Measurements from ENCODE around the gene FRA10AC1.
"Not testable (repeated sequence)": the region's sequence is repeated elsewhere in the genome, so short reads cannot be mapped to it uniquely, and the experiment has no call there.

FRA10AC1 gene

DNA sequence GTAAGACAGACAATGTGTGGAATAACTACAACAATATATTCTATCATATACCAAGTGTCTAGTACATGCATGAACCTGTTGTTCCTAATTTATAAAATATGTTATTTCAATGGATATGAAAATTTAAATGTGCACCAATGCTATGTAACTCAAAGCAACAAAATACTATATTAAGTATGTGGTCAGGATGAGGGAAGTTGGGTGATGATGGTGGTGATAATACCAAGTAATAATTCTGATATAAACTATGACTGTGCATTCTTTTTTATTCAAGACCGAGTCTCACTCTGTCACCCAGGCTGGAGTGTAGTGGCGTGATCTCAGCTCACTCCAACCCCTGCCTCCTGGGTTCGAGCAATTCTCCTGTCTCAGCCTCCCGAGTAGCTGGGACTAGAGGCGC lies 2.1 kb upstream of the FRA10AC1 start:
- H3K27me3 ChIP-seq (replicated peaks; ENCODE audit: control insufficient read depth, insufficient read depth, low read length, poor library complexity, severe bottlenecking), result no peaks in the 10 kb centered on the region
- H3K4me3 ChIP-seq (ENCODE audit: insufficient read depth, low read depth, low read length, poor library complexity, severe bottlenecking), result no peak overlapping the region
- peaks cover 1% of the 10 kb centered on the region for H3K36me3 ChIP-seq (ENCODE audit: control insufficient read depth, insufficient read depth, low read length)
- no peak overlapping the region for H3K27ac ChIP-seq (ENCODE audit: insufficient read depth, low read length, poor library complexity, severe bottlenecking)
- DNase-seq, result no peak
- H3K4me1 ChIP-seq (ENCODE audit: control insufficient read depth, insufficient read depth, low read length, poor library complexity, severe bottlenecking), result peaks cover 10% of the 10 kb centered on the region
- no peaks in the 10 kb centered on the region for H3K9me3 ChIP-seq (ENCODE audit: control insufficient read depth, low read length)

DNA sequence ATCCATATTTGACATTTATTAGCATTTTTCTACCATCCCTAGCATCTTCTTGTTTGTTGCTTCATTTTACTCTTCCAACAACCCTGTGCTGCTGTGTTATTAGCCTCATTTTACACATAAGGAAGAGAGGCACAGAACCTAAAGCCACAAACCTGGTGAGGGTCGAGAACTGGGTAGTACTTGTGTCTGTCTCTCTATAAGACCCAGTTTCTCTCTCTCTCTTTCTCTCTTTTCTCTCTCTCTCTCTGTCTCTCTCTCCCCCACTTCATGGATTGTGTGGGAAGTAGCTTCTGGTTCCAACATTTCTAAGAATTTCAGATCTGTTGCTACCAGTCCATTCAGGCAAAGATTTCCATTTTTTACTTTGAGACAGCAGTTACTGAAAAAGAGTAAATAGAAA lies 1.4 kb upstream of the FRA10AC1 start:
- Histone ChIP-seq H3K27me3 (replicated peaks; ENCODE audit: control insufficient read depth, insufficient read depth, low read length, poor library complexity, severe bottlenecking) (no peaks in the 10 kb centered on the region), H3K4me1 (ENCODE audit: control insufficient read depth, insufficient read depth, low read length, poor library complexity, severe bottlenecking) (peaks cover 10% of the 10 kb centered on the region), H3K36me3 (ENCODE audit: control insufficient read depth, insufficient read depth, low read length) (peaks cover 6% of the 10 kb centered on the region), H3K9me3 (ENCODE audit: control insufficient read depth, low read length) (no peaks in the 10 kb centered on the region), H3K4me3 (ENCODE audit: insufficient read depth, low read depth, low read length, poor library complexity, severe bottlenecking) (no peak overlapping the region), H3K27ac (ENCODE audit: insufficient read depth, low read length, poor library complexity, severe bottlenecking) (no peak overlapping the region)
- no peak for DNase-seq

DNA sequence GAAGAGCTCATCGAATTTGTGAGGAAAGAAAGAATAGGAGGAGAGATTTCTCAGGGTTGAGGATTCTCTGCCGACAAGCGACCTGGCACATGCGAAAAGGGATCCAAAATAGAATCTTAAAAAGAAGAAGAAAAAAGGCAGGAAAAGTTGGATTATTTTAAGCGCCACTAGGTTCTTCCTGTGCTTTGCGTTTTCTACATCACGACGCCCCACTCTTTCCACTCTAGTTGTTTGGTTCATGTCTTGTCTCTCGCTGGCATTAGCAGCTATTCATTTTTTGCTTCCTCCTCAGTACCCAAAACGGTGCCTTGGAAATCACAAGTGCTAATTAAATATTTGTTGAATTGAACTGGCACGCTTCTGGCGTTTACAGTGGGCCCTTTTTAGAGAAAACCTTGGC lies 674 bp upstream of the FRA10AC1 start:
- Histone ChIP-seq H3K27ac (ENCODE audit: insufficient read depth, low read length, poor library complexity, severe bottlenecking) (peak overlapping the region; percentile 82), H3K27me3 (replicated peaks; ENCODE audit: control insufficient read depth, insufficient read depth, low read length, poor library complexity, severe bottlenecking) (no peaks in the 10 kb centered on the region), H3K9me3 (ENCODE audit: control insufficient read depth, low read length) (no peaks in the 10 kb centered on the region), H3K4me1 (ENCODE audit: control insufficient read depth, insufficient read depth, low read length, poor library complexity, severe bottlenecking) (peaks cover 10% of the 10 kb centered on the region), H3K4me3 (ENCODE audit: insufficient read depth, low read depth, low read length, poor library complexity, severe bottlenecking) (peak overlapping the region; percentile 94), H3K36me3 (ENCODE audit: control insufficient read depth, insufficient read depth, low read length) (peaks cover 9% of the 10 kb centered on the region)
- DNase-seq, result no peak

GRCh38 chr10:93701866-93702209 lies 554 bp downstream of the FRA10AC1 start:
- Histone ChIP-seq H3K27ac (ENCODE audit: insufficient read depth, low read length, poor library complexity, severe bottlenecking) (peak overlapping the region; percentile 82), H3K4me3 (ENCODE audit: insufficient read depth, low read depth, low read length, poor library complexity, severe bottlenecking) (peak overlapping the region; percentile 94), H3K36me3 (ENCODE audit: control insufficient read depth, insufficient read depth, low read length) (peaks cover 16% of the 10 kb centered on the region), H3K4me1 (ENCODE audit: control insufficient read depth, insufficient read depth, low read length, poor library complexity, severe bottlenecking) (peaks cover 10% of the 10 kb centered on the region), H3K27me3 (replicated peaks; ENCODE audit: control insufficient read depth, insufficient read depth, low read length, poor library complexity, severe bottlenecking) (no peaks in the 10 kb centered on the region), H3K9me3 (ENCODE audit: control insufficient read depth, low read length) (no peaks in the 10 kb centered on the region)
- peak in 1 of 3 donors; percentile 2 for DNase-seq

GRCh38 chr10:93697207-93697606 lies 5.2 kb downstream of the FRA10AC1 start:
- Histone ChIP-seq H3K4me1 (ENCODE audit: control insufficient read depth, insufficient read depth, low read length, poor library complexity, severe bottlenecking) (peaks cover 10% of the 10 kb centered on the region), H3K36me3 (ENCODE audit: control insufficient read depth, insufficient read depth, low read length) (peaks cover 39% of the 10 kb centered on the region), H3K4me3 (ENCODE audit: insufficient read depth, low read depth, low read length, poor library complexity, severe bottlenecking) (no peak overlapping the region), H3K27ac (ENCODE audit: insufficient read depth, low read length, poor library complexity, severe bottlenecking) (no peak overlapping the region), H3K27me3 (replicated peaks; ENCODE audit: control insufficient read depth, insufficient read depth, low read length, poor library complexity, severe bottlenecking) (no peaks in the 10 kb centered on the region), H3K9me3 (ENCODE audit: control insufficient read depth, low read length) (no peaks in the 10 kb centered on the region)
- DNase-seq, result no peak

DNA sequence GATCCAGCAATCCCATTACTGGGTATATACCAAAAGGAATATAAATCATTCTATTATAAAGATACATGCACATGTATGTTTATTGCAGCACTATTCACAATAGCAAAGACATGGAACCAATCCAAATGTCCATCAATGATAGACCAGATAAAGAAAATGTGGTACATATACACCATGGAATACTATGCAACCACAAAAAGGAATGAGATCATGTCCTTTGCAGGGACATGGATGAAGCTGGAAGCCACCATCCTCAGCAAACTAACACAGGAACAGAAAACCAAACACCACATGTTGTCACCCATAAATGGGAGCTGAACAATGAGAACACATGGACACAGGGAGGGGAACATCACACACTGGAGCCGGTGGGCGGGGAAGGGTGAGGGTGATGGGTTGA lies 5.8 kb downstream of the FRA10AC1 start:
- peaks cover 44% of the 10 kb centered on the region for H3K36me3 ChIP-seq (ENCODE audit: control insufficient read depth, insufficient read depth, low read length)
- not testable (repeated sequence) for H3K9me3 ChIP-seq (ENCODE audit: control insufficient read depth, low read length); DNase-seq; H3K4me3 ChIP-seq (ENCODE audit: insufficient read depth, low read depth, low read length, poor library complexity, severe bottlenecking); H3K27me3 ChIP-seq (replicated peaks; ENCODE audit: control insufficient read depth, insufficient read depth, low read length, poor library complexity, severe bottlenecking); H3K4me1 ChIP-seq (ENCODE audit: control insufficient read depth, insufficient read depth, low read length, poor library complexity, severe bottlenecking); H3K27ac ChIP-seq (ENCODE audit: insufficient read depth, low read length, poor library complexity, severe bottlenecking)

GRCh38 chr10:93695740-93696139 lies 6.7 kb downstream of the FRA10AC1 start:
- H3K9me3 ChIP-seq (ENCODE audit: control insufficient read depth, low read length), result no peaks in the 10 kb centered on the region
- H3K4me3 ChIP-seq (ENCODE audit: insufficient read depth, low read depth, low read length, poor library complexity, severe bottlenecking), result no peak overlapping the region
- no peak for DNase-seq
- H3K27ac ChIP-seq (ENCODE audit: insufficient read depth, low read length, poor library complexity, severe bottlenecking), result no peak overlapping the region
- H3K4me1 ChIP-seq (ENCODE audit: control insufficient read depth, insufficient read depth, low read length, poor library complexity, severe bottlenecking), result no peaks in the 10 kb centered on the region
- no peaks in the 10 kb centered on the region for H3K27me3 ChIP-seq (replicated peaks; ENCODE audit: control insufficient read depth, insufficient read depth, low read length, poor library complexity, severe bottlenecking)
- H3K36me3 ChIP-seq (ENCODE audit: control insufficient read depth, insufficient read depth, low read length), result peaks cover 44% of the 10 kb centered on the region

DNA sequence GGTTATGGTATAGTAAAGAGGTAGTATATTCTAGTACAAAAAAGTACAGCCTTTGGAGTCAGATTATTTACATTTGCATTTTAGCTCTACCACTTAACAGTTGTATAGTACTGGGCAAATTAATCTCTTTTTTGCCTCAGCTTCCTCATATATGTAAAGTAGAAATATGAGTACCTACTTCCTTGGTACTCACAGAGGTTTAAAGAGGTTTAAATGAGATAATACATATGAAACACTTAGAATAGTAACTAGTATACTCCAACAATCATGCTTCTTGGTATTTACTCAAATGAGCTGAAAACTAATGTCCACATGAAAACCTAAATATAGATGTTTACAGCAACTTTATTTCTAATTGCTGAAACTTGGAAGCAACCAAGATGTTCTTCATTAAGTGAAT lies 14.7 kb downstream of the FRA10AC1 start:
- no peak for DNase-seq
- H3K27me3 ChIP-seq (replicated peaks; ENCODE audit: control insufficient read depth, insufficient read depth, low read length, poor library complexity, severe bottlenecking), result no peaks in the 10 kb centered on the region
- H3K36me3 ChIP-seq (ENCODE audit: control insufficient read depth, insufficient read depth, low read length), result peaks cover 13% of the 10 kb centered on the region
- no peaks in the 10 kb centered on the region for H3K4me1 ChIP-seq (ENCODE audit: control insufficient read depth, insufficient read depth, low read length, poor library complexity, severe bottlenecking)
- no peak overlapping the region for H3K4me3 ChIP-seq (ENCODE audit: insufficient read depth, low read depth, low read length, poor library complexity, severe bottlenecking)
- no peaks in the 10 kb centered on the region for H3K9me3 ChIP-seq (ENCODE audit: control insufficient read depth, low read length)
- no peak overlapping the region for H3K27ac ChIP-seq (ENCODE audit: insufficient read depth, low read length, poor library complexity, severe bottlenecking)

- no peak overlapping the region for H3K27ac ChIP-seq (ENCODE audit: insufficient read depth, low read length, poor library complexity, severe bottlenecking)
- no peak for DNase-seq
- H3K4me1 ChIP-seq (ENCODE audit: control insufficient read depth, insufficient read depth, low read length, poor library complexity, severe bottlenecking), result no peaks in the 10 kb centered on the region
- H3K27me3 ChIP-seq (replicated peaks; ENCODE audit: control insufficient read depth, insufficient read depth, low read length, poor library complexity, severe bottlenecking), result no peaks in the 10 kb centered on the region
- H3K4me3 ChIP-seq (ENCODE audit: insufficient read depth, low read depth, low read length, poor library complexity, severe bottlenecking), result no peak overlapping the region
- no peaks in the 10 kb centered on the region for H3K9me3 ChIP-seq (ENCODE audit: control insufficient read depth, low read length)
- peaks cover 31% of the 10 kb centered on the region for H3K36me3 ChIP-seq (ENCODE audit: control insufficient read depth, insufficient read depth, low read length)
Observed at GRCh38 chr10:93680412-93681047, 21.9 kb downstream of the FRA10AC1 start.

GRCh38 chr10:93678805-93679587 lies 23.4 kb downstream of the FRA10AC1 start:
- Histone ChIP-seq H3K4me3 (ENCODE audit: insufficient read depth, low read depth, low read length, poor library complexity, severe bottlenecking) (no peak overlapping the region), H3K4me1 (ENCODE audit: control insufficient read depth, insufficient read depth, low read length, poor library complexity, severe bottlenecking) (no peaks in the 10 kb centered on the region), H3K27me3 (replicated peaks; ENCODE audit: control insufficient read depth, insufficient read depth, low read length, poor library complexity, severe bottlenecking) (no peaks in the 10 kb centered on the region), H3K36me3 (ENCODE audit: control insufficient read depth, insufficient read depth, low read length) (peaks cover 36% of the 10 kb centered on the region), H3K9me3 (ENCODE audit: control insufficient read depth, low read length) (no peaks in the 10 kb centered on the region), H3K27ac (ENCODE audit: insufficient read depth, low read length, poor library complexity, severe bottlenecking) (no peak overlapping the region)
- no peak for DNase-seq

All from effector memory CD4-positive, alpha-beta T cell (primary cell).